ENCODE data around the gene MVB12B. TPM values are rescaled to one million over a fixed set of nuclear protein-coding genes. Genes with fewer than 3 reads are reported as not detected.

Gene MVB12B
- total and polyA plus RNA-seq, 2 experiments from 2014 or later, result 19.0 to 29.9 TPM

- Histone ChIP-seq H3K36me3 (no peaks in the 10 kb centered on the region), H3K27ac (no peak overlapping the region), H3K4me3 (no peak overlapping the region), H3K4me1 (ENCODE audit: low read depth) (no peaks in the 10 kb centered on the region), H3K9me3 (ENCODE audit: low read depth) (no peaks in the 10 kb centered on the region), H3K27me3 (no peaks in the 10 kb centered on the region)
- no peak for TF ChIP-seq CTCF (IDR thresholded peaks at IDR 0.05; ENCODE audit: low read depth, low read length)
- DNase-seq (ENCODE audit: low read depth in 1 of 2, low spot score in 1 of 2), result no peak
These were observed 21.5 kb downstream of the MVB12B start for GRCh38 chr9:126347911-126348760.

GRCh38 chr9:126348911-126349550 is 22.4 kb downstream of the MVB12B start:
- Histone ChIP-seq H3K27ac (no peak overlapping the region), H3K4me1 (ENCODE audit: low read depth) (no peaks in the 10 kb centered on the region), H3K9me3 (ENCODE audit: low read depth) (no peaks in the 10 kb centered on the region), H3K27me3 (no peaks in the 10 kb centered on the region), H3K36me3 (no peaks in the 10 kb centered on the region), H3K4me3 (no peak overlapping the region)
- no peak for TF ChIP-seq CTCF (IDR thresholded peaks at IDR 0.05; ENCODE audit: low read depth, low read length)
- DNase-seq (ENCODE audit: low read depth in 1 of 2, low spot score in 1 of 2), result no peak

GRCh38 chr9:126354887-126355770 is 28.5 kb downstream of the MVB12B start:
- Histone ChIP-seq H3K27ac (no peak overlapping the region), H3K9me3 (ENCODE audit: low read depth) (no peaks in the 10 kb centered on the region), H3K4me3 (no peak overlapping the region), H3K4me1 (ENCODE audit: low read depth) (no peaks in the 10 kb centered on the region), H3K27me3 (no peaks in the 10 kb centered on the region), H3K36me3 (no peaks in the 10 kb centered on the region)
- TF ChIP-seq CTCF (IDR thresholded peaks at IDR 0.05; ENCODE audit: low read depth, low read length), result no peak
- no peak for DNase-seq (ENCODE audit: low read depth in 1 of 2, low spot score in 1 of 2)

- DNase-seq (ENCODE audit: low read depth in 1 of 2, low spot score in 1 of 2), result no peak
- Histone ChIP-seq H3K27me3 (no peaks in the 10 kb centered on the region), H3K9me3 (ENCODE audit: low read depth) (no peaks in the 10 kb centered on the region), H3K4me3 (no peak overlapping the region), H3K36me3 (no peaks in the 10 kb centered on the region), H3K4me1 (ENCODE audit: low read depth) (no peaks in the 10 kb centered on the region), H3K27ac (no peak overlapping the region)
- TF ChIP-seq CTCF (IDR thresholded peaks at IDR 0.05; ENCODE audit: low read depth, low read length), result no peak
These were observed 30.4 kb downstream of the MVB12B start for GRCh38 chr9:126357074-126357473.

GRCh38 chr9:126360073-126360472 is 33.4 kb downstream of the MVB12B start:
- no peak overlapping the region for H3K4me3 ChIP-seq
- TF ChIP-seq CTCF (IDR thresholded peaks at IDR 0.05; ENCODE audit: low read depth, low read length), result no peak
- no peaks in the 10 kb centered on the region for H3K27me3 ChIP-seq
- no peaks in the 10 kb centered on the region for H3K36me3 ChIP-seq
- H3K27ac ChIP-seq, result no peak overlapping the region
- no peaks in the 10 kb centered on the region for H3K4me1 ChIP-seq (ENCODE audit: low read depth)
- DNase-seq (ENCODE audit: low read depth in 1 of 2, low spot score in 1 of 2), result no peak
- no peaks in the 10 kb centered on the region for H3K9me3 ChIP-seq (ENCODE audit: low read depth)
